ENCODE results near the gene PSME3.
"Not testable (repeated sequence)": the region's sequence is repeated elsewhere in the genome, so short reads cannot be mapped to it uniquely, and the experiment has no call there.

PSME3 gene

DNA sequence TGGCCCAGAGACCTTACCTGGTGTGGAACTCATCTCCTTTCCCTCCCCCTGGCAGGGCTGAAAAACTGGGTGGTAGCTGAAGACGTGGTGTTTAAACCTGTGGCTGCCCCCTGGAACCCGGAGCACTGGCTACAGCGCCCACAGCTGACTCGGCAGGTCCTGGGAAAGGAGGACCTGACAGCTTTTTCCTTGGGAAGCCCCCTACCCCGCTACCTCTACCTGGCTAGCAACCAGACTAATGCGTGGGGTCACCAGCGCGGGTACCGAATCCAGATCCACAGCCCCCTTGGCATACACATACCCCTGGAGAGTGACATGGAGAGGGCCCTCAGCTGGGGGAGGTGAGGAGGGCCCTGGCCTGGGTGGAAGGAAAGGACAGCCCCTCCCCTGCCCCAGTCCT lies 15.8 kb downstream of the PSME3 start:
- DNase-seq (ENCODE audit: low spot score), result no peak
- H3K27ac ChIP-seq, result no peak overlapping the region
- POLR2A ChIA-PET (ENCODE audit: low non-redundant PET), result no interaction called here
- TF ChIP-seq, protein P1, sequence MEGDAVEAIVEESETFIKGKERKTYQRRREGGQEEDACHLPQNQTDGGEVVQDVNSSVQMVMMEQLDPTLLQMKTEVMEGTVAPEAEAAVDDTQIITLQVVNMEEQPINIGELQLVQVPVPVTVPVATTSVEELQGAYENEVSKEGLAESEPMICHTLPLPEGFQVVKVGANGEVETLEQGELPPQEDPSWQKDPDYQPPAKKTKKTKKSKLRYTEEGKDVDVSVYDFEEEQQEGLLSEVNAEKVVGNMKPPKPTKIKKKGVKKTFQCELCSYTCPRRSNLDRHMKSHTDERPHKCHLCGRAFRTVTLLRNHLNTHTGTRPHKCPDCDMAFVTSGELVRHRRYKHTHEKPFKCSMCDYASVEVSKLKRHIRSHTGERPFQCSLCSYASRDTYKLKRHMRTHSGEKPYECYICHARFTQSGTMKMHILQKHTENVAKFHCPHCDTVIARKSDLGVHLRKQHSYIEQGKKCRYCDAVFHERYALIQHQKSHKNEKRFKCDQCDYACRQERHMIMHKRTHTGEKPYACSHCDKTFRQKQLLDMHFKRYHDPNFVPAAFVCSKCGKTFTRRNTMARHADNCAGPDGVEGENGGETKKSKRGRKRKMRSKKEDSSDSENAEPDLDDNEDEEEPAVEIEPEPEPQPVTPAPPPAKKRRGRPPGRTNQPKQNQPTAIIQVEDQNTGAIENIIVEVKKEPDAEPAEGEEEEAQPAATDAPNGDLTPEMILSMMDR (conservative IDR thresholded peaks at IDR 0.05; ENCODE audit: low read depth), result no peak
- CTCF ChIA-PET, result no interaction called here

DNA sequence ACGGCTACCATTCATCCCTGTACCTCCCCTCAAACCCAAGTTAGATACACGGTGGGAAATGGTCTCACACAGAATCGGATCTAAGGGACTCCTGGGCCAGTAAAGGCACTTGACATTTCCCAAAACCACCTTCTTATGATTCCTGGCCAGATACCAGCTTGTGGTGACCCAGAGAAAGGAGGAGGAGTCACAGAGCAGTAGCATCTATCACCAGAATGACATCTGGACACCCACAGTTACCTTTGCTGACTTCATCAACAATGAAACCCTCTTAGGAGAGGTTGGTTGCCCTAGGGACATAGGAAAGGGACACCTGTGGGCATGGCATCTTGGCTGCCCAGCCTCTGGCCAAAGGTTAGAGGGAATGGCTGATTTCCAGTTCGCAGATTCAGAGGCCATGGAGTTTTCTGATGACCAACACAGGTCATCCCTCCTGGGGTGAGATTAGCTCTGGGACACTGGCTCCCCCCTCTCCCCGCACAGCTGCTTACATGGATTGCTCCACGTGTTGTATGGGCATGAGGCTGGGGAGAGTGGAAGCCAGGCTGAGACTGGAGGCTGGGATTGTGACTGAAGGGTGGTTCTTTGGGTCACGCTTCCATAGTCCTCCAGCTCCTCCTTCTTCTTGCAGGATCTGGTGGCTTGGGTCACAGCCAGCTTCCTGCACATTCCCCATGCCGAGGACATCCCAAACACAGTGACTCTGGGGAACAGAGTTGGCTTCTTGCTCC lies 16.4 kb downstream of the PSME3 start:
- CTCF ChIA-PET, result no interaction called here
- POLR2A ChIA-PET (ENCODE audit: low non-redundant PET), result no interaction called here

DNA sequence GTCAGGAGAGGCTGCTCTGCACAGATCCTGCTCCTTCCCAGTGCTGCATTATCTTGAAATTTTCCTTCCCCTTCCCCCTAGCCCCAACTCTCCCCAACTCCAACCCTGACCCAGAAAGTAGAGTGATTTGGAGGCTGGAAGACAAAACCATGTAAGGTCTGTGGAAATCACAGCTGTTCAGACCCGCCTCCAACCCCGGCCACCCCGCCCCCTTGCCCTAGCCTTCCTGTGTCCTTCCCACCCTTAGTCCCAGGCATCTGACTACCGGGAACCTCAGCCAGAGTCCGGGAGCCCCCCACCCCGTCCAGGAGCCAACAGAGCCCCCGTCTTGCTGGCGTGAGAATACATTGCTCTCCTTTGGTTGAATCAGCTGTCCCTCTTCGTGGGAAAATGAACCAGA lies 17.8 kb downstream of the PSME3 start, which contains the start of gene AOC3:
Gene AOC3, plus strand, starts transcription at position 246 of the 400 bp plus-strand sequence. Its CDS starts 145 bp downstream, at position 391.
- TF ChIP-seq, protein P1 (conservative IDR thresholded peaks at IDR 0.05; ENCODE audit: low read depth), result no peak
- H3K27ac ChIP-seq, result no peak within 1 kb of the TSS
- POLR2A ChIA-PET (ENCODE audit: low non-redundant PET), result no interaction called here
- DNase-seq (ENCODE audit: low spot score), result no peak
- CTCF ChIA-PET, result no interaction called here

More for the DNA sequence above, 16.4 kb downstream of the PSME3 start:
- TF ChIP-seq, protein P1 (conservative IDR thresholded peaks at IDR 0.05; ENCODE audit: low read depth), result no peak
- no peak for DNase-seq (ENCODE audit: low spot score)
- no peak overlapping the region for H3K27ac ChIP-seq

- CTCF ChIA-PET; POLR2A ChIA-PET (ENCODE audit: low non-redundant PET); DNase-seq (ENCODE audit: low spot score); H3K27ac ChIP-seq: not testable (repeated sequence)
Measured at GRCh38 chr17:42851371-42852240, 18.4 kb downstream of the PSME3 start.

DNA sequence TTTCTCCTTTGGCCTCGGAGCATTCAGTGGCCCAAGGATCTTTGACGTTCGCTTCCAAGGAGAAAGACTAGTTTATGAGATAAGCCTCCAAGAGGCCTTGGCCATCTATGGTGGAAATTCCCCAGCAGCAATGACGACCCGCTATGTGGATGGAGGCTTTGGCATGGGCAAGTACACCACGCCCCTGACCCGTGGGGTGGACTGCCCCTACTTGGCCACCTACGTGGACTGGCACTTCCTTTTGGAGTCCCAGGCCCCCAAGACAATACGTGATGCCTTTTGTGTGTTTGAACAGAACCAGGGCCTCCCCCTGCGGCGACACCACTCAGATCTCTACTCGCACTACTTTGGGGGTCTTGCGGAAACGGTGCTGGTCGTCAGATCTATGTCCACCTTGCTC lies 19.2 kb downstream of the PSME3 start:
- TF ChIP-seq, protein P1 (conservative IDR thresholded peaks at IDR 0.05; ENCODE audit: low read depth), result no peak
- POLR2A ChIA-PET (ENCODE audit: low non-redundant PET), result no interaction called here
- H3K27ac ChIP-seq, result no peak overlapping the region
- no peak for DNase-seq (ENCODE audit: low spot score)
- CTCF ChIA-PET, result no interaction called here

GRCh38 chr17:42853004-42853403 lies 19.8 kb downstream of the PSME3 start:
- CTCF ChIA-PET, result no interaction called here
- TF ChIP-seq, protein P1 (conservative IDR thresholded peaks at IDR 0.05; ENCODE audit: low read depth), result no peak
- POLR2A ChIA-PET (ENCODE audit: low non-redundant PET), result no interaction called here
- no peak for DNase-seq (ENCODE audit: low spot score)
- no peak overlapping the region for H3K27ac ChIP-seq

DNA sequence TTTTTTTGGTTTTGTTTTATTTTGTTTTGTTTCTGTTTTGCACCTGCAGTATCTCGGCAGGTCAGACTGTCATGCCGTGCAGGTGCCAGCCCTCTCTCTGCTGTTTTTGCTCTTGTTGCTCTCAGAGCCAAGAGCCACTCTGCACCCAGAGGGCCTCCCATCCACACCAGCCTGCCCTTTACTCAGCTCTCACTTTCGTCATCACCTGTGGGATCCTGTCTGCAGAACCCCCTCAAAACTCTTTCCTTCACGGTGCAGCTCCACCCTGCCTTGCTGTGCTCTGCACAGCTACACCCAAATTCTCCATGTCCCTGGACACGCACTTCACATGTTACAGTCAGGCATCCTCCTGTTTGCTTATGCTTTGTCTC lies 20.4 kb downstream of the PSME3 start:
- POLR2A ChIA-PET (ENCODE audit: low non-redundant PET), result interaction anchor here (0.5 kb wide), 1 partner anchor 116 kb away, joined by 4 read pairs; no protein-coding TSS in a partner anchor
- TF ChIP-seq, protein P1 (conservative IDR thresholded peaks at IDR 0.05; ENCODE audit: low read depth), result no peak
- CTCF ChIA-PET, result no interaction called here
- no peak for DNase-seq (ENCODE audit: low spot score)
- no peak overlapping the region for H3K27ac ChIP-seq
